ENCODE measurements around the gene GNPNAT1.

Gene GNPNAT1

DNA sequence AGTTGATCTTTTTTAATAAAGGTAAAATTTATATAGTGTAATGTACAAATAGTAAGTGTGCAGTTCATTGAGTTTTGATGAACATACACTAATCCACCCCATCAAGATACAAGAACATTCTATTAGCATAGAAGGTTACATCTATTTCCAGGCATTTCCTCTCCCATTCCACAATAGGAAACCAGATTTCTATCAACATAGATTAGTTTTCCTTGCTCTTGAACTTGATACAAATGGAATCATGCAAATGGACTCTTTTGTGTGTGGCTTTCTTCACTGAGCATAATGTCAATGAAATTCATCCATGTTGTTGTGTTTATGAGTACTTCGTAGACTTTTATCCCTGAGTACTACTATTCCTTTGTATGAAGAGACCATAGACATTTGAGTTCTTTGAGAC is 50.7 kb downstream of the GNPNAT1 start:
- DNase-seq (ENCODE audit: low read depth in 1 of 2, low spot score in 1 of 2): no peak
- Histone ChIP-seq H3K27ac (replicated peaks) (no peak overlapping the region), H3K27me3 (ENCODE audit: insufficient read depth, poor library complexity, severe bottlenecking) (no peaks in the 10 kb centered on the region), H3K4me3 (replicated peaks; ENCODE audit: insufficient read depth, low read length) (no peak overlapping the region)
- TF ChIP-seq, protein P1, sequence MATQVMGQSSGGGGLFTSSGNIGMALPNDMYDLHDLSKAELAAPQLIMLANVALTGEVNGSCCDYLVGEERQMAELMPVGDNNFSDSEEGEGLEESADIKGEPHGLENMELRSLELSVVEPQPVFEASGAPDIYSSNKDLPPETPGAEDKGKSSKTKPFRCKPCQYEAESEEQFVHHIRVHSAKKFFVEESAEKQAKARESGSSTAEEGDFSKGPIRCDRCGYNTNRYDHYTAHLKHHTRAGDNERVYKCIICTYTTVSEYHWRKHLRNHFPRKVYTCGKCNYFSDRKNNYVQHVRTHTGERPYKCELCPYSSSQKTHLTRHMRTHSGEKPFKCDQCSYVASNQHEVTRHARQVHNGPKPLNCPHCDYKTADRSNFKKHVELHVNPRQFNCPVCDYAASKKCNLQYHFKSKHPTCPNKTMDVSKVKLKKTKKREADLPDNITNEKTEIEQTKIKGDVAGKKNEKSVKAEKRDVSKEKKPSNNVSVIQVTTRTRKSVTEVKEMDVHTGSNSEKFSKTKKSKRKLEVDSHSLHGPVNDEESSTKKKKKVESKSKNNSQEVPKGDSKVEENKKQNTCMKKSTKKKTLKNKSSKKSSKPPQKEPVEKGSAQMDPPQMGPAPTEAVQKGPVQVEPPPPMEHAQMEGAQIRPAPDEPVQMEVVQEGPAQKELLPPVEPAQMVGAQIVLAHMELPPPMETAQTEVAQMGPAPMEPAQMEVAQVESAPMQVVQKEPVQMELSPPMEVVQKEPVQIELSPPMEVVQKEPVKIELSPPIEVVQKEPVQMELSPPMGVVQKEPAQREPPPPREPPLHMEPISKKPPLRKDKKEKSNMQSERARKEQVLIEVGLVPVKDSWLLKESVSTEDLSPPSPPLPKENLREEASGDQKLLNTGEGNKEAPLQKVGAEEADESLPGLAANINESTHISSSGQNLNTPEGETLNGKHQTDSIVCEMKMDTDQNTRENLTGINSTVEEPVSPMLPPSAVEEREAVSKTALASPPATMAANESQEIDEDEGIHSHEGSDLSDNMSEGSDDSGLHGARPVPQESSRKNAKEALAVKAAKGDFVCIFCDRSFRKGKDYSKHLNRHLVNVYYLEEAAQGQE (IDR thresholded peaks at IDR 0.05; ENCODE audit: insufficient replicate concordance, low read depth): no peak
- TF ChIP-seq POLR2AphosphoS5 (IDR thresholded peaks at IDR 0.05; ENCODE audit: low read depth): no peak
- TF ChIP-seq CTCF (IDR thresholded peaks at IDR 0.05; ENCODE audit: insufficient read depth, low read length): no peak
- no peak for TF ChIP-seq SPI1 (IDR thresholded peaks at IDR 0.05; ENCODE audit: borderline replicate concordance, low read depth)

GRCh38 chr14:52738409-52738808 is 53.0 kb downstream of the GNPNAT1 start:
- no peaks in the 10 kb centered on the region for H3K27me3 ChIP-seq (ENCODE audit: insufficient read depth, poor library complexity, severe bottlenecking)
- no peak for DNase-seq (ENCODE audit: low read depth in 1 of 2, low spot score in 1 of 2)
- no peak overlapping the region for H3K4me3 ChIP-seq (replicated peaks; ENCODE audit: insufficient read depth, low read length)
- no peak overlapping the region for H3K27ac ChIP-seq (replicated peaks)
- TF ChIP-seq, protein P1 (IDR thresholded peaks at IDR 0.05; ENCODE audit: insufficient replicate concordance, low read depth): no peak
- TF ChIP-seq GABPA (IDR thresholded peaks at IDR 0.05; ENCODE audit: low read depth): no peak
- TF ChIP-seq POLR2AphosphoS5 (IDR thresholded peaks at IDR 0.05; ENCODE audit: low read depth): no peak
- TF ChIP-seq CTCF (IDR thresholded peaks at IDR 0.05; ENCODE audit: insufficient read depth, low read length): no peak
- TF ChIP-seq SPI1 (IDR thresholded peaks at IDR 0.05; ENCODE audit: borderline replicate concordance, low read depth): no peak

GRCh38 chr14:52735921-52736489 is 55.4 kb downstream of the GNPNAT1 start:
- Histone ChIP-seq H3K27me3 (ENCODE audit: insufficient read depth, poor library complexity, severe bottlenecking) (no peaks in the 10 kb centered on the region), H3K27ac (replicated peaks) (no peak overlapping the region), H3K4me3 (replicated peaks; ENCODE audit: insufficient read depth, low read length) (no peak overlapping the region)
- no peak for DNase-seq (ENCODE audit: low read depth in 1 of 2, low spot score in 1 of 2)
- TF ChIP-seq POLR2AphosphoS5 (IDR thresholded peaks at IDR 0.05; ENCODE audit: low read depth) (no peak), SPI1 (IDR thresholded peaks at IDR 0.05; ENCODE audit: borderline replicate concordance, low read depth) (no peak), CTCF (IDR thresholded peaks at IDR 0.05; ENCODE audit: insufficient read depth, low read length) (no peak), GABPA (IDR thresholded peaks at IDR 0.05; ENCODE audit: low read depth) (no peak)
- TF ChIP-seq, protein P1 (IDR thresholded peaks at IDR 0.05; ENCODE audit: insufficient replicate concordance, low read depth): no peak

Measured in HL-60 (cell line).